NB4 (cell line): Measurements from ENCODE around the gene MRPL3.

Source experiments
- CTCF ChIP-seq: IDR thresholded peaks from one replicate; pipeline ENCODE4 v1.5.1; 2012; ENCODE audit warnings: low read depth, low read length
- POLR2A ChIP-seq: IDR thresholded peaks from 2 replicates; pipeline ENCODE4 v1.6.1; 2011; ENCODE audit warnings: mild to moderate bottlenecking; ENCODE audit not compliant: insufficient read length; ENCODE audit errors: extremely low read depth

- no peak for TF ChIP-seq CTCF
- no peak for TF ChIP-seq POLR2A
These were observed 70.3 kb downstream of the MRPL3 start for GRCh38 chr3:131432441-131432840.
